Measurements from ENCODE around the gene KCNMA1. TPM values are rescaled to one million over a fixed set of nuclear protein-coding genes. Genes with fewer than 3 reads are reported as not detected.

Gene KCNMA1
- total RNA-seq, 1 experiment from 2014 or later = 0.49 TPM

- H3K36me3 ChIP-seq (ENCODE audit: control insufficient read depth in 1 of 2, insufficient read depth in 2 of 2, low read length in 2 of 2) = no peaks in the 10 kb centered on the region
- no peaks in the 10 kb centered on the region for H3K79me2 ChIP-seq (ENCODE audit: insufficient read depth, low read length)
- peaks cover 0 to 5% of the 10 kb centered on the region in 2 experiments; a peak in 1 of 4 replicates for H3K9me3 ChIP-seq (ENCODE audit: control insufficient read depth in 1 of 2, insufficient read depth in 1 of 2, low read depth in 1 of 2, low read length in 2 of 2)
- H3K4me3 ChIP-seq (replicated peaks in 1 of 2; ENCODE audit: low read depth in 1 of 2, low read length in 2 of 2) = no peak overlapping the region
- no peaks in the 10 kb centered on the region for H3K4me1 ChIP-seq (ENCODE audit: control insufficient read depth in 1 of 2, insufficient read depth in 2 of 2, low read length in 2 of 2)
- TF ChIP-seq SRF (IDR thresholded peaks at IDR 0.05; ENCODE audit: low read depth) (no peak), REST (IDR thresholded peaks at IDR 0.05; ENCODE audit: low read depth) (no peak)
- ChIA-PET CTCF (interaction anchor here (1.1 to 4.3 kb wide), 13 partner anchors 10 to 496 kb away, joined by 3 to 45 read pairs (median 6); no protein-coding TSS in a partner anchor), RAD21 (ENCODE audit: low non-redundant PET in 1 of 2, low total read pairs in 2 of 2, uncharacterized antibody in 2 of 2, unreplicated experiment in 2 of 2) (interaction anchor here in 1 of 2 experiments (0.8 to 1.6 kb wide), 3 partner anchors 139 to 470 kb away, joined by 3 to 4 read pairs (median 3); no protein-coding TSS in a partner anchor), POLR2A (no interaction called here)
- no peak overlapping the region for H3K4me2 ChIP-seq (ENCODE audit: low read length)
- no peak overlapping the region for H3K9ac ChIP-seq (ENCODE audit: low read length)
- ATAC-seq (no peak), DNase-seq (ENCODE audit: low read depth, low spot score) (no peak)
- no peaks in the 10 kb centered on the region for H3K9me2 ChIP-seq (ENCODE audit: insufficient read depth)
- no TSS peak for BruUV-seq (replicated peaks)
- H4K20me1 ChIP-seq (ENCODE audit: insufficient read depth) = no peaks in the 10 kb centered on the region
- H2AFZ ChIP-seq (ENCODE audit: low read depth, low read length, poor library complexity, severe bottlenecking) = no peak overlapping the region
- H3K27me3 ChIP-seq (ENCODE audit: insufficient read depth, low read length) = no peaks in the 10 kb centered on the region
- no peak overlapping the region for H3K27ac ChIP-seq (ENCODE audit: low read depth, low read length)
- intact Hi-C loops (cut with micrococcal nuclease) = loop anchor here (1.0 kb wide), 2 partner anchors 393 to 470 kb away; no protein-coding TSS in a partner anchor
These were observed 7.1 kb upstream of the KCNMA1 start for GRCh38 chr10:77644557-77645243.

Measured in HCT116 (cell line).